ENCODE data around the gene KRTAP3-1. TPM values are rescaled to one million over a fixed set of nuclear protein-coding genes. Genes with fewer than 3 reads are reported as not detected.

Gene KRTAP3-1
- total and polyA plus RNA-seq, 2 donors: 0.09 TPM; not detected in 1

DNA sequence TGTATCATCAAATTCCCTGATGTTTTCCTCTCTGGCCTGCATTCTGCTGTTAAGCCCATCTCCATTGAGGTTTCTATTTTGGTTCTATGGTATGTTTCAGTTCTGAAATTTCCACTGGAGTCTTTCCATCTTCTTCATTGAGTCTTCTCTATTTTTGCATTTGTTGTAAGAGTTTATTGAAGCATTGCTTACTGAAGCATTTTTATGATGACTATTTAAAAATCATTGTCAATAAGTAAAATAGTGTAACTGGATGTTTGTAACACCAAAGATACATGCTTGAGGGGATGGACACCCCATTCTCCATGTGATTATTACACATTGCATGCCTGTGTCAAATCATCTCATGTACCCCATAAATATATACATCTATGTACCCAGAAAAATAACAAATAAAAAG is 33.4 kb downstream of the KRTAP3-1 start:
- no peaks in the 10 kb centered on the region for H3K36me3 ChIP-seq (ENCODE audit: control insufficient read depth in 2 of 2, insufficient read depth in 2 of 2, low read length in 1 of 2)
- no peak for DNase-seq (ENCODE audit: low read depth in 6 of 9, low spot score in 9 of 9)
- H3K27me3 ChIP-seq (ENCODE audit: control insufficient read depth in 2 of 2, insufficient read depth in 1 of 2, low read length in 1 of 2): peaks cover 0 to 4% of the 10 kb centered on the region in 2 donors
- no peak overlapping the region for H3K27ac ChIP-seq (ENCODE audit: low read depth in 1 of 2, low read length in 1 of 2)
- H3K4me1 ChIP-seq (ENCODE audit: control insufficient read depth in 2 of 2, insufficient read depth in 2 of 2, low read length in 2 of 2): no peaks in the 10 kb centered on the region
- H3K4me3 ChIP-seq (ENCODE audit: low read length in 2 of 2): no peak overlapping the region
- H3K9me3 ChIP-seq (ENCODE audit: control insufficient read depth in 2 of 2, insufficient read depth in 1 of 2, low read length in 1 of 2): no peaks in the 10 kb centered on the region

GRCh38 chr17:40974366-40974765 is 34.6 kb downstream of the KRTAP3-1 start:
- WGBS: 93% methylated on average over 3 of the region's 3 CpGs
- DNase-seq (ENCODE audit: low read depth in 6 of 9, low spot score in 9 of 9): no peak
- H3K4me1 ChIP-seq (ENCODE audit: control insufficient read depth in 2 of 2, insufficient read depth in 2 of 2, low read length in 2 of 2): no peaks in the 10 kb centered on the region
- no peak overlapping the region for H3K4me3 ChIP-seq (ENCODE audit: low read length in 2 of 2)
- H3K9me3 ChIP-seq (ENCODE audit: control insufficient read depth in 2 of 2, insufficient read depth in 1 of 2, low read length in 1 of 2): no peaks in the 10 kb centered on the region
- no peak overlapping the region for H3K27ac ChIP-seq (ENCODE audit: low read depth in 1 of 2, low read length in 1 of 2)
- peaks cover 0 to 4% of the 10 kb centered on the region in 2 donors for H3K27me3 ChIP-seq (ENCODE audit: control insufficient read depth in 2 of 2, insufficient read depth in 1 of 2, low read length in 1 of 2)
- H3K36me3 ChIP-seq (ENCODE audit: control insufficient read depth in 2 of 2, insufficient read depth in 2 of 2, low read length in 1 of 2): no peaks in the 10 kb centered on the region

DNA sequence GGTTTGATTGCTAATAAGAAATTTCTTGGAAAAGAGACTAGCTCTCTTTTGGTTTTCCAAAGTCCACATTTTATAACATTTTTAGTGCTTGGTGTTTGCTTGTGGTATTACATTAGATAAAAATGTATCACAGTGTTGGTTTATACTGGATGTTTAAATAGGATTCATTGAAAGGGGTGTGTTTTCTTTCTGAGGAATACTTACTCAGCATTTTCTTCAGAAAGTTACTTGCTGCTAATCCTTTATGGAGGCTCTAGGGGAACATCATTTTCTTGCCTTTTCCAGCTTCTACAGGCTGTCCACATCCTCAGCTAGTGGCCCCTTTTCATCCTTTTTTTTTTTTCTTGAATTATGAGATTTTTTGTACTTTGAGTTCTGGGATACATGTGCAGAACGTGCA is 41.3 kb downstream of the KRTAP3-1 start:
- DNase-seq (ENCODE audit: low read depth in 6 of 9, low spot score in 9 of 9): no peak
- Histone ChIP-seq H3K27ac (ENCODE audit: low read depth in 1 of 2, low read length in 1 of 2) (no peak overlapping the region), H3K27me3 (ENCODE audit: control insufficient read depth in 2 of 2, insufficient read depth in 1 of 2, low read length in 1 of 2) (no peaks in the 10 kb centered on the region), H3K4me3 (ENCODE audit: low read length in 2 of 2) (no peak overlapping the region), H3K4me1 (ENCODE audit: control insufficient read depth in 2 of 2, insufficient read depth in 2 of 2, low read length in 2 of 2) (no peaks in the 10 kb centered on the region), H3K9me3 (ENCODE audit: control insufficient read depth in 2 of 2, insufficient read depth in 1 of 2, low read length in 1 of 2) (no peaks in the 10 kb centered on the region), H3K36me3 (ENCODE audit: control insufficient read depth in 2 of 2, insufficient read depth in 2 of 2, low read length in 1 of 2) (no peaks in the 10 kb centered on the region)
- 95% methylated on average over 1 of the region's 1 CpG for WGBS

- 69% methylated on average over 1 of the region's 1 CpG for WGBS
Observed at GRCh38 chr17:40966848-40967247, 42.1 kb downstream of the KRTAP3-1 start, which contains the start of gene KRT39. KRT39 (minus strand) TSS chr17:40966948; CDS start chr17:40966856, 92 bp downstream.

DNA sequence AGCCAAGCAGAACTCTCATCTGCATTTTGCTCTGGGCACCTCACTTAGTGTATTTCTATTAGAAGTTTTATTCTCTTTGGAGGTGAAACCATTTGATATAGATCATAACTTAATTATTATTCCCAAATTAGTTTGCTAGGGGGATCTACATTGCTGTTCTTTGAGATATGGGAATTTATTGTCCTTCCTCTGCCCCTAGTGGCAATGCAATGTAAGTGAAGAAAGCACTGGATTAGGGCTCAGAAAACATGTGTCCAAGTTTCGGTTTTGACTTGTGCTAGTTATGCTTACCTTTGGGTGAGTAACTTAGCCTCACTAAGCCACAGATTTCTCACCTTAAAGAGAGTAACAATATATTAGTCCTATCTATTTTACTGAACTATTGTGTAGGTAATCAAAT is 45.1 kb downstream of the KRTAP3-1 start:
- H3K4me1 ChIP-seq (ENCODE audit: control insufficient read depth in 2 of 2, insufficient read depth in 2 of 2, low read length in 2 of 2): no peaks in the 10 kb centered on the region
- no peaks in the 10 kb centered on the region for H3K27me3 ChIP-seq (ENCODE audit: control insufficient read depth in 2 of 2, insufficient read depth in 1 of 2, low read length in 1 of 2)
- no peaks in the 10 kb centered on the region for H3K36me3 ChIP-seq (ENCODE audit: control insufficient read depth in 2 of 2, insufficient read depth in 2 of 2, low read length in 1 of 2)
- H3K4me3 ChIP-seq (ENCODE audit: low read length in 2 of 2): no peak overlapping the region
- H3K9me3 ChIP-seq (ENCODE audit: control insufficient read depth in 2 of 2, insufficient read depth in 1 of 2, low read length in 1 of 2): no peaks in the 10 kb centered on the region
- 75% methylated on average over 1 of the region's 1 CpG for WGBS
- DNase-seq (ENCODE audit: low read depth in 6 of 9, low spot score in 9 of 9): no peak
- H3K27ac ChIP-seq (ENCODE audit: low read depth in 1 of 2, low read length in 1 of 2): no peak overlapping the region

More at GRCh38 chr17:40966848-40967247, 42.1 kb downstream of the KRTAP3-1 start, which contains the start of gene KRT39:
- H3K27ac ChIP-seq (ENCODE audit: low read depth in 1 of 2, low read length in 1 of 2): no peak within 1 kb of the TSS
- H3K9me3 ChIP-seq (ENCODE audit: control insufficient read depth in 2 of 2, insufficient read depth in 1 of 2, low read length in 1 of 2): no peaks in the 10 kb centered on the region
- no peak within 1 kb of the TSS for H3K4me3 ChIP-seq (ENCODE audit: low read length in 2 of 2)
- no peaks in the 10 kb centered on the region for H3K27me3 ChIP-seq (ENCODE audit: control insufficient read depth in 2 of 2, insufficient read depth in 1 of 2, low read length in 1 of 2)
- no peaks in the 10 kb centered on the region for H3K4me1 ChIP-seq (ENCODE audit: control insufficient read depth in 2 of 2, insufficient read depth in 2 of 2, low read length in 2 of 2)
- DNase-seq (ENCODE audit: low read depth in 6 of 9, low spot score in 9 of 9): no peak
- H3K36me3 ChIP-seq (ENCODE audit: control insufficient read depth in 2 of 2, insufficient read depth in 2 of 2, low read length in 1 of 2): no peaks in the 10 kb centered on the region

- Histone ChIP-seq H3K4me3 (ENCODE audit: low read length in 2 of 2) (no peak overlapping the region), H3K9me3 (ENCODE audit: control insufficient read depth in 2 of 2, insufficient read depth in 1 of 2, low read length in 1 of 2) (no peaks in the 10 kb centered on the region), H3K27ac (ENCODE audit: low read depth in 1 of 2, low read length in 1 of 2) (no peak overlapping the region), H3K36me3 (ENCODE audit: control insufficient read depth in 2 of 2, insufficient read depth in 2 of 2, low read length in 1 of 2) (no peaks in the 10 kb centered on the region), H3K27me3 (ENCODE audit: control insufficient read depth in 2 of 2, insufficient read depth in 1 of 2, low read length in 1 of 2) (no peaks in the 10 kb centered on the region), H3K4me1 (ENCODE audit: control insufficient read depth in 2 of 2, insufficient read depth in 2 of 2, low read length in 2 of 2) (no peaks in the 10 kb centered on the region)
- WGBS: 83% methylated on average over 4 of the region's 4 CpGs
- DNase-seq (ENCODE audit: low read depth in 6 of 9, low spot score in 9 of 9): no peak
Observed at GRCh38 chr17:40962059-40962561, 46.8 kb downstream of the KRTAP3-1 start.

DNA sequence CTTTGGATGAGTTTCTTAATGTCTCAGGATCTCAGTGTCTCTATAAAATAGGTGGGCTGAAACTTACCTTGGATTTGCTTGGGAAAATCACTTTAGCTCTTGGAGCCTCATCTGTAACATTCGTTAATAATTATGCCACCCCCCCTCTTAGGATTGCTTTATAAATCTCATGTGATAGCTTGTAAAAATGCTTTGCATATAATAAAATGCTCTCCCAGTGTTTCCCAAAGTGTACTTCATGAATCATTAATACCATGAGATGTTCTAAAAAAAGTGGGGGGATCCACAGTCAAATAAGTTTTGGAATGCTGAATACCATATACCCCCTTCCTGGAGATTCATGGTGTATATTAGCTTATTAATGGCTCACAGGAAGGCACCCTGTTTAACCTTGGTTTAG is 47.3 kb downstream of the KRTAP3-1 start:
- no peak for DNase-seq (ENCODE audit: low read depth in 6 of 9, low spot score in 9 of 9)
- Histone ChIP-seq H3K27me3 (ENCODE audit: control insufficient read depth in 2 of 2, insufficient read depth in 1 of 2, low read length in 1 of 2) (no peaks in the 10 kb centered on the region), H3K36me3 (ENCODE audit: control insufficient read depth in 2 of 2, insufficient read depth in 2 of 2, low read length in 1 of 2) (no peaks in the 10 kb centered on the region), H3K9me3 (ENCODE audit: control insufficient read depth in 2 of 2, insufficient read depth in 1 of 2, low read length in 1 of 2) (no peaks in the 10 kb centered on the region), H3K4me1 (ENCODE audit: control insufficient read depth in 2 of 2, insufficient read depth in 2 of 2, low read length in 2 of 2) (no peaks in the 10 kb centered on the region), H3K27ac (ENCODE audit: low read depth in 1 of 2, low read length in 1 of 2) (no peak overlapping the region), H3K4me3 (ENCODE audit: low read length in 2 of 2) (no peak overlapping the region)
- 88% methylated on average over 1 of the region's 1 CpG for WGBS

- no peak for DNase-seq (ENCODE audit: low read depth in 6 of 9, low spot score in 9 of 9)
- H3K36me3 ChIP-seq (ENCODE audit: control insufficient read depth in 2 of 2, insufficient read depth in 2 of 2, low read length in 1 of 2): no peaks in the 10 kb centered on the region
- H3K9me3 ChIP-seq (ENCODE audit: control insufficient read depth in 2 of 2, insufficient read depth in 1 of 2, low read length in 1 of 2): no peaks in the 10 kb centered on the region
- no peak overlapping the region for H3K27ac ChIP-seq (ENCODE audit: low read depth in 1 of 2, low read length in 1 of 2)
- no peaks in the 10 kb centered on the region for H3K27me3 ChIP-seq (ENCODE audit: control insufficient read depth in 2 of 2, insufficient read depth in 1 of 2, low read length in 1 of 2)
- no peaks in the 10 kb centered on the region for H3K4me1 ChIP-seq (ENCODE audit: control insufficient read depth in 2 of 2, insufficient read depth in 2 of 2, low read length in 2 of 2)
- no peak overlapping the region for H3K4me3 ChIP-seq (ENCODE audit: low read length in 2 of 2)
- 91% methylated on average over 10 of the region's 10 CpGs for WGBS
Observed at GRCh38 chr17:40960144-40960543, 48.8 kb downstream of the KRTAP3-1 start.

Measured in thymus (tissue), 11 donors.